ENCODE data around the gene CCDC57.

Gene CCDC57

GRCh38 chr17:82060614-82061013, 152.0 kb downstream of the CCDC57 start:
- TF ChIP-seq CTCF (IDR thresholded peaks at IDR 0.05; ENCODE audit: low read depth, low read length), result no peak

GRCh38 chr17:82060001-82060380, 152.7 kb downstream of the CCDC57 start:
- TF ChIP-seq CTCF (IDR thresholded peaks at IDR 0.05; ENCODE audit: low read depth, low read length), result no peak
- no peak overlapping the region for H3K4me3 ChIP-seq (ENCODE audit: low read depth, low read length)

More at GRCh38 chr17:82060614-82061013, 152.0 kb downstream of the CCDC57 start:
- H3K4me3 ChIP-seq (ENCODE audit: low read depth, low read length), result no peak overlapping the region

- no peak for TF ChIP-seq CTCF (IDR thresholded peaks at IDR 0.05; ENCODE audit: low read depth, low read length)
- no peak overlapping the region for H3K4me3 ChIP-seq (ENCODE audit: low read depth, low read length)
These were observed 153.2 kb downstream of the CCDC57 start for GRCh38 chr17:82059272-82060000.

GRCh38 chr17:82058855-82059249, 153.8 kb downstream of the CCDC57 start:
- H3K4me3 ChIP-seq (ENCODE audit: low read depth, low read length), result no peak overlapping the region
- no peak for TF ChIP-seq CTCF (IDR thresholded peaks at IDR 0.05; ENCODE audit: low read depth, low read length)

GRCh38 chr17:82058230-82058854, 154.3 kb downstream of the CCDC57 start:
- TF ChIP-seq CTCF (IDR thresholded peaks at IDR 0.05; ENCODE audit: low read depth, low read length), result no peak
- H3K4me3 ChIP-seq (ENCODE audit: low read depth, low read length), result no peak overlapping the region

GRCh38 chr17:82056729-82057621, 155.7 kb downstream of the CCDC57 start:
- H3K4me3 ChIP-seq (ENCODE audit: low read depth, low read length), result no peak overlapping the region
- TF ChIP-seq CTCF (IDR thresholded peaks at IDR 0.05; ENCODE audit: low read depth, low read length), result no peak

Measured in WI38 (cell line).